Bronchial epithelial cell (primary cell): Measurements from ENCODE around the gene BCLAF3. TPM values are rescaled to one million over a fixed set of nuclear protein-coding genes. Genes with fewer than 3 reads are reported as not detected.

Source experiments
- DNase-seq: peaks from one replicate; pipeline ENCODE4 v3.0.0-alpha.2; 2010; ENCODE audit warnings: low read depth
- FAIRE-seq: peaks from 2 replicates; lab custom pipeline; 2011; peaks lifted over from hg19 to GRCh38; lab: Jason Lieb, UNC
- H3K27me3 ChIP-seq: 2 replicates; pipeline ENCODE4 v1.5.1; 2011; ENCODE audit warnings: low read length; ENCODE audit not compliant: control insufficient read depth, insufficient read depth
- H3K36me3 ChIP-seq: 2 replicates; pipeline ENCODE4 v1.5.1; 2011; ENCODE audit warnings: low read length; ENCODE audit not compliant: control insufficient read depth, insufficient read depth
- H3K4me3 ChIP-seq: 2 replicates; pipeline ENCODE4 v1.5.1; 2011; ENCODE audit warnings: mild to moderate bottlenecking, low read depth, low read length, control low read depth
- total RNA-seq: library from RNA; depleted of rRNA; stranded (reverse); fragments of >200 nt; gene quantifications from 2 replicates; pipeline ENCODE4 v1.2.1, GENCODE V29; 2014
- TF ChIP-seq, protein P1 (sequence below): IDR thresholded peaks from 2 replicates; pipeline ENCODE4 v1.5.1; 2011; ENCODE audit warnings: mild to moderate bottlenecking, moderate library complexity, low read length, control low read depth, inconsistent platforms; ENCODE audit not compliant: insufficient read depth, severe bottlenecking

The BCLAF3 gene
- 3.4 and 5.6 TPM in 2 replicates for total RNA-seq

GRCh38 chrX:19990556-19991349 lies at the start of gene BCLAF3:
Gene BCLAF3, minus strand, starts transcription at chrX:19991061. Its CDS starts 20,797 bp downstream, at chrX:19970264.
- Histone ChIP-seq H3K27me3 (no peaks in the 10 kb centered on the region), H3K36me3 (no peaks in the 10 kb centered on the region), H3K4me3 (peak within 1 kb of the TSS; percentile 64)
- FAIRE-seq (no peak), DNase-seq (peak; percentile 53)
- TF ChIP-seq, protein P1, sequence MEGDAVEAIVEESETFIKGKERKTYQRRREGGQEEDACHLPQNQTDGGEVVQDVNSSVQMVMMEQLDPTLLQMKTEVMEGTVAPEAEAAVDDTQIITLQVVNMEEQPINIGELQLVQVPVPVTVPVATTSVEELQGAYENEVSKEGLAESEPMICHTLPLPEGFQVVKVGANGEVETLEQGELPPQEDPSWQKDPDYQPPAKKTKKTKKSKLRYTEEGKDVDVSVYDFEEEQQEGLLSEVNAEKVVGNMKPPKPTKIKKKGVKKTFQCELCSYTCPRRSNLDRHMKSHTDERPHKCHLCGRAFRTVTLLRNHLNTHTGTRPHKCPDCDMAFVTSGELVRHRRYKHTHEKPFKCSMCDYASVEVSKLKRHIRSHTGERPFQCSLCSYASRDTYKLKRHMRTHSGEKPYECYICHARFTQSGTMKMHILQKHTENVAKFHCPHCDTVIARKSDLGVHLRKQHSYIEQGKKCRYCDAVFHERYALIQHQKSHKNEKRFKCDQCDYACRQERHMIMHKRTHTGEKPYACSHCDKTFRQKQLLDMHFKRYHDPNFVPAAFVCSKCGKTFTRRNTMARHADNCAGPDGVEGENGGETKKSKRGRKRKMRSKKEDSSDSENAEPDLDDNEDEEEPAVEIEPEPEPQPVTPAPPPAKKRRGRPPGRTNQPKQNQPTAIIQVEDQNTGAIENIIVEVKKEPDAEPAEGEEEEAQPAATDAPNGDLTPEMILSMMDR: peak; percentile 71

DNA sequence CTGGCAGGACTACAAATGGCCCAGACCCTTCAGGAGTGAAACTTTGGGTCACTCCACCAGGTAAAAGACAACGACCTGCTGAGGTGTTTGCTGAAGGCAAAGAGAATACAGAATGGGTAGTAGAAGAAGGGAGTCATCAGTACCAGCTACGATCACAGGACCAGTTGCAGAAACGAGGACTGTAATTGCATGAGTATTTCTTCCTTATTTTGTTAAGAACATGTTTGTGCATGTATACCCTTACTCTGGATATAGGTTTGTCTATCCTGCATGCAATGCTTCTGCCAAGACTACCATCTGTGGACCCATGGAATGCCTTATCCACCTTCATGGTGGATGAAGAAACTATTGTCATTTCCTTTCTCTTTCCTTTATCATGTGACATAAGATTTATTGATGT lies 48.1 kb upstream of the BCLAF3 start:
- TF ChIP-seq, protein P1: no peak
- DNase-seq (peak; percentile 55), FAIRE-seq (no peak)
- Histone ChIP-seq H3K4me3 (no peak overlapping the region), H3K36me3 (no peaks in the 10 kb centered on the region), H3K27me3 (no peaks in the 10 kb centered on the region)

GRCh38 chrX:20037186-20037585 lies 46.3 kb upstream of the BCLAF3 start:
- TF ChIP-seq, protein P1: no peak
- FAIRE-seq (no peak), DNase-seq (no peak)
- no peaks in the 10 kb centered on the region for H3K27me3 ChIP-seq
- H3K4me3 ChIP-seq: no peak overlapping the region
- H3K36me3 ChIP-seq: no peaks in the 10 kb centered on the region

GRCh38 chrX:20032201-20032600 lies 41.3 kb upstream of the BCLAF3 start:
- DNase-seq: no peak
- Histone ChIP-seq H3K27me3 (no peaks in the 10 kb centered on the region), H3K4me3 (no peak overlapping the region), H3K36me3 (no peaks in the 10 kb centered on the region)
- TF ChIP-seq, protein P1: no peak
- no peak for FAIRE-seq

DNA sequence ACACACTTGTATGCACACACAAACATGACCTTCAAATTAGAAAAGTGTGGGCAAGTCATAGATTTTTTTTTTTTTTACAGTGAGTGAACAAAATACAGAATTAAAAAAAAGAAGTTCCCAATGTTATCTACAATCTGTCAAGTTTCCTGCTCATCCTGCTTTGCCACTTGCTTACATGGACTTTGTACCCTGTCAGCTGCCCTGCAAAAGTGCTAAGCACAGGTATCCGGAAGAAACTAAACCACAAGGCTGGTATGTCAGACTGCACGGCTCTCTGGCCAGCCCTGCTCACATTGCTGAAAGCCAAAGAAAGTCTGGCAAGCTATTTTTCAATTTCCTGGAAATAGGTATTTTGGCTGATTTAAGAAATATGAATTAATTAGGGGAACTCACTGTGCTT lies 38.9 kb upstream of the BCLAF3 start:
- Histone ChIP-seq H3K4me3 (no peak overlapping the region), H3K36me3 (no peaks in the 10 kb centered on the region), H3K27me3 (no peaks in the 10 kb centered on the region)
- TF ChIP-seq, protein P1: no peak
- DNase-seq (peak; percentile 2), FAIRE-seq (no peak)

DNA sequence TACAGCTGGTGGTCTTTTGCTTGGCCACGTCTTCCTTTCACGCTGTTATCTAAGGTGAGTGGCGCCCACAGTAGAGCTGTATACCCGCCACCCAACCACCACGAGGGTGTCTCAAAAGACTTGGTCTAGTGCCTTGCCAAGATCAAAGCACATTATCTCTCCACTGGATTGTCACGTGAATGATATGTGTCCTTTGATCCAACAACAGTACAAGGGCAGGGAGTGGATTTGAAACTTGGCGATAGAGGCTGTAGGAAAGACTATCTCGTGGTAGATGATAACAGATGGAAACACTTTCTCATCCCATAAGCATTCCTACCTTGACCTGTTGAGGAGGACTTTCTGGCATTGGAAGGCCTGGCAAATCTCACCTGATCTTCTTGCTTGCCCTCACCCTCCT lies 37.7 kb upstream of the BCLAF3 start:
- TF ChIP-seq, protein P1: no peak
- Histone ChIP-seq H3K36me3 (no peaks in the 10 kb centered on the region), H3K4me3 (no peak overlapping the region), H3K27me3 (no peaks in the 10 kb centered on the region)
- no peak for FAIRE-seq
- DNase-seq: no peak
